Astrocyte of the cerebellum (primary cell): ENCODE results near the gene ESYT2.

ENCODE experiments used
- DNase-seq: peaks from one replicate; pipeline ENCODE4 v3.0.0-alpha.2; 2011; ENCODE audit warnings: low read depth
- H3K4me3 ChIP-seq: 2 replicates; pipeline ENCODE4 v1.5.1; 2011; ENCODE audit warnings: mild to moderate bottlenecking, low read depth, low read length, moderate library complexity
- in situ Hi-C: cut with HindIII; loops from 2 replicates; pipeline ENCODE4 v1.10.0; 2017; ENCODE audit warnings: low sequenced_read_pairs
- TF ChIP-seq, protein P1 (sequence below): IDR thresholded peaks from 2 replicates; pipeline ENCODE4 v1.5.1; 2012; ENCODE audit warnings: low read length, low read depth, moderate library complexity, mild to moderate bottlenecking; ENCODE audit errors: missing control alignments

Gene ESYT2

DNA sequence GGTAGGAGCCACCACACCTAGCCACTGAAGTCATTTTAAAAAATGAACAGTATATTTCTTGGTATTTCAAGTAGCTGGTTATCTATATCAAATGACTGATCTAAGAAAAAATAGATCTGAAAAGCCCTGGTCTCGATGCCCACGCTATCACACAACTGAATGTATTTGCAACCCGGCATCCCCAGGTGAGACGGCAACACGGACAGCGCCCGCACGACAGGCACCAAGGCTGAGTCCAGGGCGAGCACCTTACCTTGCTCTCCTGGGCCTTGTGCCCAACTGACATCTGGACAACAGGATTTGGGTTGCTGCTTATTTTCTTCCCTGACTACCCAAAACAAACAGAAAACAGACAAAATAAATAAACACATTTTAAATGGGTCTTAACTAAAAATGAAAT is 79.9 kb downstream of the ESYT2 start:
- H3K4me3 ChIP-seq = no peak overlapping the region
- TF ChIP-seq, protein P1, sequence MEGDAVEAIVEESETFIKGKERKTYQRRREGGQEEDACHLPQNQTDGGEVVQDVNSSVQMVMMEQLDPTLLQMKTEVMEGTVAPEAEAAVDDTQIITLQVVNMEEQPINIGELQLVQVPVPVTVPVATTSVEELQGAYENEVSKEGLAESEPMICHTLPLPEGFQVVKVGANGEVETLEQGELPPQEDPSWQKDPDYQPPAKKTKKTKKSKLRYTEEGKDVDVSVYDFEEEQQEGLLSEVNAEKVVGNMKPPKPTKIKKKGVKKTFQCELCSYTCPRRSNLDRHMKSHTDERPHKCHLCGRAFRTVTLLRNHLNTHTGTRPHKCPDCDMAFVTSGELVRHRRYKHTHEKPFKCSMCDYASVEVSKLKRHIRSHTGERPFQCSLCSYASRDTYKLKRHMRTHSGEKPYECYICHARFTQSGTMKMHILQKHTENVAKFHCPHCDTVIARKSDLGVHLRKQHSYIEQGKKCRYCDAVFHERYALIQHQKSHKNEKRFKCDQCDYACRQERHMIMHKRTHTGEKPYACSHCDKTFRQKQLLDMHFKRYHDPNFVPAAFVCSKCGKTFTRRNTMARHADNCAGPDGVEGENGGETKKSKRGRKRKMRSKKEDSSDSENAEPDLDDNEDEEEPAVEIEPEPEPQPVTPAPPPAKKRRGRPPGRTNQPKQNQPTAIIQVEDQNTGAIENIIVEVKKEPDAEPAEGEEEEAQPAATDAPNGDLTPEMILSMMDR = no peak
- in situ Hi-C loops = no loop called here
- no peak for DNase-seq

DNA sequence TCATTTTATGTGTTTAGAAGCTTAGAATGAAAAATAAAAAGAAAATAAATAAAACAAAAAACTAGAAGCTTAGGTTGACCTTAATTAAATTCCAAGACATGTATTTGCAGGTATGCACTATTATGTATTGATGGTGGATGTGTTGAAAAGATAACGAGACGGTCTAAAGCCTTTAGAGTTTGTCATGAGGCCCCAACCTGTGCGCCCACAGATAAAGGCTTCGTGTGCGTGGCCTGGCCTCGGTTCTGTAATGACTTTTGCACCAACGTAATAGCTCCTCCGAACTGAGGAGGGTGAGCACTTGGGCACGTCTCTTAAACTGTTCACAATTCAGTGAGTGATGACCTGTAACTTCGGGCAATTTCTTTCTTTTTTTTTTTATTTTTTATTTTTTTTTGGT is 81.0 kb downstream of the ESYT2 start:
- DNase-seq = no peak
- H3K4me3 ChIP-seq = no peak overlapping the region
- TF ChIP-seq, protein P1 = no peak
- in situ Hi-C loops = no loop called here

DNA sequence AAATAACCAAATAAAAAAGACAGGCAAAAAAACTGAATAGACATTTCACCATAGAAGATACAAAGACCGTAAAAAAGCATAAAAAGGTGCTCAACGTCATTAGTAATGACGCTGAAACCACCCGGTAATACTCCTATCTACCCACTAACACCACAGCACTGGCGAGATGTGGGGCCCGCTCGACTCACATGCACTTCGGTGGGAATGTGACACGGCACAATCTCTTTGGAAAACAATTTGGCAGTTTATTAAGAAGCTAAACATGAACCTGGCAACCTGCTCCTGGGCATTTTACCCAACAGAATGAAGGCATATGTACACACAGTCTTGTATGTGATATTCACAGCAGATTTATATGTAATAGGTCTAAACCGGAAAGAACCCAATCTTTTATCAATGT is 81.9 kb downstream of the ESYT2 start:
- DNase-seq = no peak
- in situ Hi-C loops = no loop called here
- H3K4me3 ChIP-seq = no peak overlapping the region
- TF ChIP-seq, protein P1 = no peak

DNA sequence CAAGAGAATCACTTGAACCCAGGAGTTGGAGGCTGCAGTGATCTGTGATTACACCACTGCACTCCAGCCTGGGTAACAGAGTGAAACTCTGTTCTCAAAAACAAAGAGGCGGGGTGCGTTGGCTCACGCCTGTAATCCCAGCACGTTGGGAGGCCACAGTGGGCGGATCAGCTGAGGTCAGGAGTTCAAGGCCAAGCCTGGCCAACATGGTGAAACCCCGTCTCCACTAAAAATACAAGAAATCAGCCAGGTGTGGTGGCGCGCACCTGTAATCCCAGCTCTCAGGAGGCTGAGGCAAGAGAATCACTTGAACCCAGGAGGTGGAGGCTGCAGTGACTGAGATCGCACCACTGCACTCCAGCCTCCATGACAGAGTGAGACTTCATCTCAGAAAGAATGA is 82.4 kb downstream of the ESYT2 start:
- in situ Hi-C loops = no loop called here
- TF ChIP-seq, protein P1 = no peak
- DNase-seq = no peak
- no peak overlapping the region for H3K4me3 ChIP-seq

DNA sequence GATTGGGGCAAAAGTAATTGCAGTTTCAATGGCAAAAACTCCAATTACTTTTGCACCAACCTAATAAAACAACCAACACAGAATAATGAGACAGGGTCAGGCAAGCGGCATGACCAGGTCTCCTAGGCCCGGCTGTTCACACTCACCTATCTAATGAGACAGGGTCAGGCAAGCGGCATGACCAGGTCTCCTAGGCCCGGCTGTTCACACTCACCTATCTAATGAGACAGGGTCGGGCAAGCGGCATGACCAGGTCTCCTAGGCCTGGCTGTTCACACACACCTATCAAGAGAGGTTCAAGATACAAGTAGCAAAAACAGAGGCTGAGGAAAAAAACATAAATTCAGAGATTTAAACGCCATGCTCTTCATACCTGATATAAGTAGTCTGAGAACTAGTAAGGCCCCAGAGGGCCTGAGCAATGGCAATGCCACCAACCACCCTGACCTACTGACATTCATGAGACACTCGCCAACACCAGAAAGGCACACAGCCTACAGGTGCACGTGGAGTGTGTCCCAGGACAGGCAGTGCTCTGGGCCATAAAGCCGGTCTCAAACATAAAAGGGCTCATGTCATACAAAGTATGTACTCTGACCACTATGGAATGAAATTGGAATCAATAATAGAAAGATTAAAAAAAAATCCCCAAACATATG is 84.1 kb downstream of the ESYT2 start:
- TF ChIP-seq, protein P1 = no peak
- no peak for DNase-seq
- in situ Hi-C loops = no loop called here
- no peak overlapping the region for H3K4me3 ChIP-seq

DNA sequence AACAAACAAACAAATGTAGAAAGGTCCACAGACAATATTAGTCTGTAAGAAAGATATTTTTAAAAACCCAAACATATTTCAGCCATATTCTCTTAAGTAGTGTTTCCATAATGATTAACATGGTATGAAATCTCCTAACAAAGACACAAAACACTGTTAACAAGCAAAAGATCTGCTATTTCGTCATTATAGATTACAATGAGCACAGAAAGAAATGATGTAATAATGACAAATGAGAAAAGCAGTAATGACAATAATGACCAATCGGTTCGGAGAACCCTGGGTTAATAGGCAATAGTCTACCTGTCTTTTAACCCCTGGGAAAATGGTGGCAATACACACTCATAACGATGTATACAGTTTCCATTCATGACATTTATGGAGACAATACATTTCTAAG is 85.2 kb downstream of the ESYT2 start:
- in situ Hi-C loops = no loop called here
- TF ChIP-seq, protein P1 = no peak
- no peak for DNase-seq
- no peak overlapping the region for H3K4me3 ChIP-seq
